Measurements from ENCODE around the gene MSX1.

Gene MSX1

GRCh38 chr4:4866124-4866865 lies 6.8 kb downstream of the MSX1 start:
- DNase-seq: no peak
- in situ Hi-C loops (cut with HindIII; ENCODE audit: low pct_ligation_motif_present, low pct_unique_long_range_greater_than_20kb, low sequenced_read_pairs): no loop called here

GRCh38 chr4:4866866-4867374 lies 7.5 kb downstream of the MSX1 start:
- DNase-seq: no peak
- in situ Hi-C loops (cut with HindIII; ENCODE audit: low pct_ligation_motif_present, low pct_unique_long_range_greater_than_20kb, low sequenced_read_pairs): no loop called here

DNA sequence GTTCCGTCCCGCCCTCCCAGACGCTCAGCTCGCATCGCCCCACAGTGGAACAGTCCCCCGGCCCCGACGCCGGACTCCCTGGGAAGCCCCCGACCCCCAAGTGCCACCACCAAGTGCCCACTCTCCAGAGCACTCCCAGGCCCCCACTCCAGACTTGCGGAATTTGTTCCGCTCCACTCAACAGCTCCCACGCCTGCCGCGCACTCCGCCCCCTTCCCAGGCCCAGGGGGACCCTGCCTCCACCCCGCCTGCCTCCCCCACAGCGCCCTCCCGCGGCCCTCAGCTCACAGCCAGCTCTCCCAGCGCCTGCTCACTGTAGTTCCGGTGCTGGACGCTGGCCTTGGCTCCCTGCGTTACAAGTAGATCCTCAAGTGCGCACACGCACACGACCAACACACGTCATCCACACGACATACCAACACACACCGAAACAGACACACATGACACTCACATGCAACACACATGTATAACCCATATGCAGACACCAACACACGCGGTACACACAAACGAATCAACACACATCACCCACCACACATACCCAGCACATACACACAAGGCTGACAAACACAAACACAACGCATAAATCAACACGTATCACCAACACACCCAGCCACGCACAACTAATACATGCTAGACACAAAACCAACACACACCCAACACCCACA lies 8.0 kb downstream of the MSX1 start:
- in situ Hi-C loops (cut with HindIII; ENCODE audit: low pct_ligation_motif_present, low pct_unique_long_range_greater_than_20kb, low sequenced_read_pairs): no loop called here
- DNase-seq: no peak

DNA sequence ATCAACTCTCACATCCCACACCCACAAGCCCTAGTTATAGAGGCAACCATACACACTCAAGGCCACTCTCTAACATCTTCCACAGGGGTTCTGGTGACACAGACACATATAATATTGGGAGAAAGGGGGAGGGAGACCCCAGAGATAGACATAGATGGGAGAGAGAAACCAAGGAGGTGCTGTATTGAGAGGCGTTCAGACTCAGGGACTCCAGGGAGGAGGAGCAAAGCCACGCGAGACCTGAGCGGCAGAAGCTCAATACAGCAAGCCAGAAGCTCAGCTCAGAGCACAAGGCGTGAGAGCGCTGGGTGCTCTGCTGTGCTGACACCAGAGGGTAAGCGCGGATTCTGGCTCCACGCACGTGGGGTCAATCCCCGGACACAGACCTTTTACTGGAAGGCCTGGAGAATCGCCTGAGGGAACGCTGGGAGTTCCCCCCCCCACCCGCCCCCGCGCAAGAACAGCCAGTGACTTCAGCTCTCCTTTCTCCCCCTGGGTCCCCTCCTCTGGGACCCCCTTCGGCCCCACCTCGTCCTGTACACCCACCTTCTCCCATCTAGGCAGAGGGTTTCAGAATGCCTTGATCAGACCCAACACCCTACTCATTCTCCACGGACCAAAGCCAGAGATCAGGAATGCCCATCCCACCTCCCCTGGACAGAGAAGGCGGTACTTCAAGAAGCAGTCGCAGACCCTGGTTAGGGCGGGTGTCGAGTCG lies 8.7 kb downstream of the MSX1 start:
- in situ Hi-C loops (cut with HindIII; ENCODE audit: low pct_ligation_motif_present, low pct_unique_long_range_greater_than_20kb, low sequenced_read_pairs): no loop called here
- no peak for DNase-seq

DNA sequence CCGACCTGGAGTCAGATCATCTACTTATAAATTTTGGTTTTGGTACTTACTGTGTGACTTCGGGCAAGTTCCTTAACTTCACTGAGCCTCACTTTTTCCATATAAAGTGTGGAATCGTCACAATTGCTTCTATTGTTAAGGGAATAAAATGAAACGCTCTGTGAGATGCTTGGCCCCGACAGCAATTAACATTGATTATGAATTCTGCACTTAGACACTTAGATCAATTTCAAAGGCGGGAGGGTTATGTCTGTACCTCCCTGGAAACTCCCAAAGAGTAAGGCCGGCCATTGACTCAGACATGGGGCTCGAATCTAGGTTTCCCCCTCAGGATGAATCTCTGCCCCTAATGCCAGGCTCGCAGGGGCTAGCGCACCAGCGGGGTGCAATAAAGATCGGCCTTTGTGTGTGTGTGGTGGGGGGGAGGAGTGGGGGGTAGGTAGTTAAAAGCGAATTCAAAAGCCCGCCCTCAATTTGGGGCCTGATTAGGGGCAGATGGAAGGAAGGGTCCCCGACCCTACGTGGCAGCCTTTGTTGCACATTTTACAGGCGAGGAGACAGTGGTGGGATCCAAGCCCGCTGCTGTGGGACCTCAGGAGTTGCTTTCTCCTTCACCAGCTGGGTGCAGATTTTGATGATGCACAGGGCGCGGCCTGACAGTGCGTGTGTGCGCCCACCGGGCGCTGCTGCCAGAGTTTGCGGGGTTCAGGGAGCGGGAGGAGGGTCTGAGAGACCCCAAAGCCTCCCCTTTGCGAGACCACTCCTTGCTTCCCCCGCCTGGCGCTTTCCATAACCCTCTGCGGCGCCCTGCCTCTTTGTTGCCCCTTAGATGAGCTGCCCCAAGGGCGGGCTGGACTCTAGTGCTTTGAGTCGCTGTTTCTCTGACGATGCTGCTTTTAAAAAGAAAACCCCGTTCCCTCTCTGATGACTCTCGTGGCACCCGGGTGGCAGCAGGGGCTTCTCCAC lies 9.6 kb downstream of the MSX1 start:
- DNase-seq: no peak
- in situ Hi-C loops (cut with HindIII; ENCODE audit: low pct_ligation_motif_present, low pct_unique_long_range_greater_than_20kb, low sequenced_read_pairs): no loop called here

DNA sequence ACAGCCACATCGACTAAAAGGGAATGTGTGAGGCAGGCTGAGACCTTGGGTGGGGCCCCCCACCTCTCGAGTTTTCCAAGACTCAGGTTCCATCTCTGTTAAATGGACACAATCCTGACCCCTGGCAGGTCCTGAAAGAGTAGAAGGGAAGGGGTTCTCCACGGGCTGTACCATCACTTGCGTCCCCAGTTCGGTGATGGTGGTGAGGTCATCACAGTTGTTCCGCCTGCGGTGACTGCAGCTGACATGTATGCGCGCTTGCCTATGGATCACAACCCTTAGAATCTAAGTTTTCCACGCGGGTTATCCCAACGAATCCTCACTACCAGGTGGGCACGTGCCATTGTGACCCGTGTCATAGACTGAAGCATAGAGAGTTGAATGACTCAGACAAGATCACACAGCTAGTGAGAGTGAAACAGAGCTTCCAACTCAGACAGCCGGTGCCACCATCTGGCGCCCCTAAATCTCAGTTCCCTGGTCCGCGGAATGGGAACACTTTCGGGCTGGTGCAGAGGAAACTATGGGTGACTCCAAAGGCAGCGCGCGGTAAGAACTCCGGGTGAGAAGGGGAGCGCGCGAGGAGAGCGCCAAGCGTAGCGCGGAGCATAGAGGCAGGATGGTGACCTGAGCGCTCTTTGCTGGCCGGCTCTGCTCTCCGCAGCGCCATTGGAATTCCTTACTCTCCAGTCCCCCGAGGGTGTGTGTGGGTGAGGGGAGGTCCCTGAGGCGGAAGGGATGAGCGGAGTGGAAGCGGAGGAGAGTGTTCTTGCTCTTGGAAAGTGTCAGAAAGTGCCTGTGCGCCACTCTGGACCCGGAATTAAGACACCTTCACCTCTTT lies 10.5 kb downstream of the MSX1 start:
- in situ Hi-C loops (cut with HindIII; ENCODE audit: low pct_ligation_motif_present, low pct_unique_long_range_greater_than_20kb, low sequenced_read_pairs): no loop called here
- DNase-seq: no peak

GRCh38 chr4:4870576-4871241 lies 11.2 kb downstream of the MSX1 start:
- in situ Hi-C loops (cut with HindIII; ENCODE audit: low pct_ligation_motif_present, low pct_unique_long_range_greater_than_20kb, low sequenced_read_pairs): no loop called here
- DNase-seq: no peak

GRCh38 chr4:4871242-4871572 lies 11.7 kb downstream of the MSX1 start:
- DNase-seq: no peak
- in situ Hi-C loops (cut with HindIII; ENCODE audit: low pct_ligation_motif_present, low pct_unique_long_range_greater_than_20kb, low sequenced_read_pairs): no loop called here

- in situ Hi-C loops (cut with HindIII; ENCODE audit: low pct_ligation_motif_present, low pct_unique_long_range_greater_than_20kb, low sequenced_read_pairs): no loop called here
- no peak for DNase-seq
Measured at GRCh38 chr4:4871573-4872313, 12.3 kb downstream of the MSX1 start.

DNA sequence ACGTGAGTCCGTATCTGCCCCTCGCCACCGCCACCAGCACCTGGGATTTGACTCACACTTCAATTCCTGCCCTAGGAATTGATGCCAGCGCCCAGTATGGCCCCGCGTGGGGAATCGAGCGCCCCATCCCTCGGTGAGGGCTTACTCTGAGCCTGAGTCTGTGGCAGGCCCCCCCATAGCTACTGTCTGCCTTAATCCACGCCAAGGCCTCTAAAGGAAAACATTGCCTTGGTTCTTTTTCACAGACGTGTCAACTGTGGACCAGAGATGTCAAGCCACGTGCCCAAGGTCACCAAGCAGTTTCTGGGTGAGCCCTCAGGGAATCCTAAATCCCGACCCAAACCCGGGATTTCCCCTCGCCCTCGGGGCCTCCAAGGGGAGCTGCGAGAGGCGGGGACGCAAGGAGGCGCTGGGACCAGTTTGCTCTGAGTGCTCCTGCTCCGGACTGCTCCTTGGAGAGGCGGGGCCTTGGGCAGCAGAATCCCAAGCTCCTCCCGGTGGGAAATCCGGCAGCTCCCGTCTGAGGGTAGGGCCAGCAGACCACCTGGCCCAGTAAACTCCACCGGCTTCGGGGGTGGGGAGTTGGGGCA lies 12.9 kb downstream of the MSX1 start:
- in situ Hi-C loops (cut with HindIII; ENCODE audit: low pct_ligation_motif_present, low pct_unique_long_range_greater_than_20kb, low sequenced_read_pairs): no loop called here
- DNase-seq: no peak

DNA sequence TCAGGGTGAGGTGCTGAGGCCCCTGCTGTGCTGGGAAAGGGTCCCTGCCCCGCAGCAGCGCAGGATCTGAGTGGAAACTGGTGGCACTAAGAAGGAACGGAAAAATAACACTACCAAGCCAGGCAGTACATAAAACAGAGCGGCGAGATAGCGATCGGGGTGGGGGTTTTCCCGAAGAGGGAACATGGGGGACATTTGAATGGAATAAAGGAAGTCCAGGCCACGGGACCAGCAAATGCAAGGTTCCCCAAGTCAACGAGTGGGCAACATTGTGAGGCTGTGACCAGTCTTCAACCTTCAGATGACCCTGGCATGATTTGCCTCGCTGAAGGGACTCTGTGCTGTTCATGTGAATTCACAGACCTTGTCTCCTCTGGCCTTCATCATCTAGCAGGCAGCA lies 13.7 kb downstream of the MSX1 start:
- in situ Hi-C loops (cut with HindIII; ENCODE audit: low pct_ligation_motif_present, low pct_unique_long_range_greater_than_20kb, low sequenced_read_pairs): no loop called here

DNA sequence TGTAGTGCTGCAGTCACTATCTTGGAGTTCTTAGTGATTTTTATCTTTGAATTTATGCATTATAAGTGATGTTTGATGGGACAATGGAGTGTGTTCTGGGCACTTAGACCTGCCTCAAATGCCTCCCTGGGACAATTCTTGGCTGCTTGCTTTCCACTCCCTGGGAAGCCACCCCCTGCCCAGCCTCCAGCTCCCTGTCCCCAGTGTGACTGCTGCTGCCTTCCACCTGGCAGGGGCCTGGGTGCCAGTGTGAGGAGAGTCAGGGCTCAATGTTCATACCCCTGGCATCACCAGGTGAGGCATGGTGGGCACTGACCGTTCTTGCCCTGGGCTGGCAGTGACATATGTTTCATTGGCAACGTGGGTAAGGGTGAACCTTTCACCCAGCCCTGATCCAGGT lies 14.8 kb downstream of the MSX1 start:
- DNase-seq: no peak
- in situ Hi-C loops (cut with HindIII; ENCODE audit: low pct_ligation_motif_present, low pct_unique_long_range_greater_than_20kb, low sequenced_read_pairs): no loop called here

More for the DNA sequence above, 13.7 kb downstream of the MSX1 start:
- DNase-seq: no peak

DNA sequence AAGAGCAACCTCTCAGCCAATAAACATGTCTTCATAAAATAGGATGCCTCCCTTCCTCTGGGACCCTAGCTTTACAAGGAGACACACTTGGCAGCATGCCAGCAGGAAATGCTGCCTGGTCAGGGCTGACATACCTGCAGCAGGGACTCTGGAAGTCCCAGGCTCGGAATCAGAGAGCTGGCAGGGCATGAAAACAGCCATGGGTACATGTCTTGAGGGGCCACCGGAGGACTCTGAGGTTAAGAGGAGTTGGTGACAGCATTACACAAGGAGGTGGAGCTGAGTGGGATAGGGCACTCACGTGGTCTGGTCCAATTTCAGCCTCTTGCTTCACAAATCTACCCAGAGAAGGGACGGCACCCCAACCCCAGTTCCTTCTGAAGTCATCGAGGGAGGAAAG lies 15.7 kb downstream of the MSX1 start:
- in situ Hi-C loops (cut with HindIII; ENCODE audit: low pct_ligation_motif_present, low pct_unique_long_range_greater_than_20kb, low sequenced_read_pairs): no loop called here
- no peak for DNase-seq

- no peak for DNase-seq
- in situ Hi-C loops (cut with HindIII; ENCODE audit: low pct_ligation_motif_present, low pct_unique_long_range_greater_than_20kb, low sequenced_read_pairs): no loop called here
Measured at GRCh38 chr4:4875611-4876010, 16.1 kb downstream of the MSX1 start.

DNA sequence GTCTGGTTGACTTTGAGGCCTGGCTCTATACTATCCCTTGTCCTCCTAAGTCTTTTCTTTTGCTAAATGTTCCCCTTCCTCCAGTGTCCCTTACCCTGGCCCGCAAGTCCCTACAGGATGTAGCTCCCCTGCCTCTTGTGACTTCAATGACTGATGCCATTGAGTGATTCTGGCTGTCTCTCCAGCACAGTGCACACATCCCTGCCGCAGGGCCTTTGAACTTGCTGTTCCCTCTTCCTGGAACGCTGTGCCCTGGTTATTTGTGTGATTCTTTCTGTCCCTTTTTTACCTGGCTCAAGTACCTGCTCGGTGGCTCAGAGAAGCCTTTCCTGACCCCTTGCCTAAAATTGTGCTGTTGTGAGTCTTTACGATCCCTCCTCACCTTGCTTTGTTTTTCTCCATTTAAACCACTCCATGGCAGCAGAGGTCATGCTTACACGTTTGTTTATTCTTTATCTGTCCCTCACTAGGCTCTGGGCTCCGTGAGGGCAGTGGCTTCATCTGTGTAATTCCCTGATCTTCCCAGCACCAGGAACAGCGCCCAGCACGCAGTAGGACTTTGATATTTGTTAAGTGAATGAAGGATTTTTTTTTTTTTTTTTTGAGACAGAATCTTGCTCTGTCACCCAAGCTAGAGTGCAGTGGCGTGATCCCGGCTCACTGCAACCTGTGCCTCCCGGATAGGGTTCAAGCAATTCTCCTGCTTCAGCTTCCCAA lies 17.6 kb downstream of the MSX1 start:
- DNase-seq: no peak
- in situ Hi-C loops (cut with HindIII; ENCODE audit: low pct_ligation_motif_present, low pct_unique_long_range_greater_than_20kb, low sequenced_read_pairs): no loop called here

DNA sequence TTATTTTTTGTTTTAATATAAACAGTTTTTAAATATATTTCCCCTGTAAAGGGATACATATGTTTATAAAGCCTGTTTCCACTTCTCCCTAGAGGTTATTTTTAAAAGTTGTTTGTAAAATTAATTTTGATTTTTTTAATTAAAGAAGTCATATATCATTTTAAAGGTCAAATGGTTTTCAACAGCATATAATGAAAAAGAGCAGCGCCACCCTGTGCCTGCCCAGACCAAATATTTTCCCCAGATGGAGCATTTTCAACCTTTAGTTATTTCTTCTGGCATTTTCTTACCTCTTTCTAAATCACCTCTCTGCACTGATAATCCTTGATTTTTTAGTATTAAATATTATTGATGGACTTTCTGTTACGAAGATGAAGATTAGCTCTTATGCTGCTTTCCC lies 21.0 kb downstream of the MSX1 start:
- in situ Hi-C loops (cut with HindIII; ENCODE audit: low pct_ligation_motif_present, low pct_unique_long_range_greater_than_20kb, low sequenced_read_pairs): no loop called here
- DNase-seq: no peak
